ENCODE data around the gene MEN1. TPM values are rescaled to one million over a fixed set of nuclear protein-coding genes. Genes with fewer than 3 reads are reported as not detected.

MEN1 gene
- total and polyA plus RNA-seq, 8 donors: 26.9 to 46.5 (median 37.0) TPM

- no peak overlapping the region for H3K4me3 ChIP-seq
- H3K27ac ChIP-seq: peak overlapping the region in 1 of 2 donors; percentile 82
- TF ChIP-seq CTCF (IDR thresholded peaks at IDR 0.05): no peak
- no peaks in the 10 kb centered on the region for H3K9me3 ChIP-seq
- intact Hi-C loops (cut with DNase I): no loop called here
- DNase-seq (no peak), ATAC-seq (no peak)
- peaks cover 6 to 100% of the 10 kb centered on the region in 2 donors for H3K36me3 ChIP-seq
- H3K4me1 ChIP-seq: peaks cover 4 to 78% of the 10 kb centered on the region in 2 donors
- H3K27me3 ChIP-seq: no peaks in the 10 kb centered on the region
Observed at GRCh38 chr11:64771861-64772260, 38.5 kb downstream of the MEN1 start.

- Histone ChIP-seq H3K27ac (no peak overlapping the region), H3K9me3 (no peaks in the 10 kb centered on the region), H3K4me1 (peaks cover 0 to 67% of the 10 kb centered on the region in 2 donors), H3K27me3 (no peaks in the 10 kb centered on the region), H3K36me3 (peaks cover 15 to 100% of the 10 kb centered on the region in 2 donors), H3K4me3 (no peak overlapping the region)
- intact Hi-C loops (cut with DNase I): no loop called here
- ATAC-seq: no peak
- DNase-seq: no peak
- TF ChIP-seq CTCF (IDR thresholded peaks at IDR 0.05): no peak
Observed at GRCh38 chr11:64770120-64770519, 40.2 kb downstream of the MEN1 start.

GRCh38 chr11:64769283-64769682 is 41.1 kb downstream of the MEN1 start:
- Histone ChIP-seq H3K36me3 (peaks cover 20 to 100% of the 10 kb centered on the region in 2 donors), H3K4me1 (peaks cover 0 to 67% of the 10 kb centered on the region in 2 donors), H3K27me3 (no peaks in the 10 kb centered on the region), H3K27ac (no peak overlapping the region), H3K9me3 (no peaks in the 10 kb centered on the region), H3K4me3 (no peak overlapping the region)
- ATAC-seq (no peak), DNase-seq (peak in 1 of 4 donors; percentile 10)
- TF ChIP-seq CTCF (IDR thresholded peaks at IDR 0.05): no peak
- intact Hi-C loops (cut with DNase I): no loop called here

GRCh38 chr11:64768300-64768694 is 42.1 kb downstream of the MEN1 start:
- H3K36me3 ChIP-seq: peaks cover 20 to 100% of the 10 kb centered on the region in 2 donors
- H3K27ac ChIP-seq: no peak overlapping the region
- no peaks in the 10 kb centered on the region for H3K27me3 ChIP-seq
- intact Hi-C loops (cut with DNase I): no loop called here
- no peak overlapping the region for H3K4me3 ChIP-seq
- DNase-seq: peak in 1 of 4 donors; percentile 11
- no peaks in the 10 kb centered on the region for H3K9me3 ChIP-seq
- ATAC-seq: no peak
- TF ChIP-seq CTCF (IDR thresholded peaks at IDR 0.05): no peak
- peaks cover 0 to 67% of the 10 kb centered on the region in 2 donors for H3K4me1 ChIP-seq

- peak; percentile 68 to 77 for TF ChIP-seq CTCF (IDR thresholded peaks at IDR 0.05)
Observed at GRCh38 chr11:64767344-64768299, 42.7 kb downstream of the MEN1 start.

More at GRCh38 chr11:64767344-64768299, 42.7 kb downstream of the MEN1 start:
- intact Hi-C loops (cut with DNase I): no loop called here
- DNase-seq (peak; percentile 14 to 84 (median 54)), ATAC-seq (peak; percentile 43)
- no peaks in the 10 kb centered on the region for H3K9me3 ChIP-seq
- peaks cover 0 to 67% of the 10 kb centered on the region in 2 donors for H3K4me1 ChIP-seq
- no peak overlapping the region for H3K4me3 ChIP-seq
- H3K36me3 ChIP-seq: peaks cover 20 to 100% of the 10 kb centered on the region in 2 donors
- H3K27ac ChIP-seq: peak overlapping the region in 1 of 2 donors; percentile 41
- no peaks in the 10 kb centered on the region for H3K27me3 ChIP-seq
